ENCODE results near the gene NCOA3. TPM values are rescaled to one million over a fixed set of nuclear protein-coding genes. Genes with fewer than 3 reads are reported as not detected.

The NCOA3 gene
- total RNA-seq, 4 donors from 2014 or later: 26.7 to 40.2 (median 34.5) TPM

- H3K9me3 ChIP-seq: no peaks in the 10 kb centered on the region
- no peak overlapping the region for H3K27ac ChIP-seq
- WGBS, 2 donors: 92 to 94% methylated on average over 9 of the region's 9 CpGs
- TF ChIP-seq, protein P1, sequence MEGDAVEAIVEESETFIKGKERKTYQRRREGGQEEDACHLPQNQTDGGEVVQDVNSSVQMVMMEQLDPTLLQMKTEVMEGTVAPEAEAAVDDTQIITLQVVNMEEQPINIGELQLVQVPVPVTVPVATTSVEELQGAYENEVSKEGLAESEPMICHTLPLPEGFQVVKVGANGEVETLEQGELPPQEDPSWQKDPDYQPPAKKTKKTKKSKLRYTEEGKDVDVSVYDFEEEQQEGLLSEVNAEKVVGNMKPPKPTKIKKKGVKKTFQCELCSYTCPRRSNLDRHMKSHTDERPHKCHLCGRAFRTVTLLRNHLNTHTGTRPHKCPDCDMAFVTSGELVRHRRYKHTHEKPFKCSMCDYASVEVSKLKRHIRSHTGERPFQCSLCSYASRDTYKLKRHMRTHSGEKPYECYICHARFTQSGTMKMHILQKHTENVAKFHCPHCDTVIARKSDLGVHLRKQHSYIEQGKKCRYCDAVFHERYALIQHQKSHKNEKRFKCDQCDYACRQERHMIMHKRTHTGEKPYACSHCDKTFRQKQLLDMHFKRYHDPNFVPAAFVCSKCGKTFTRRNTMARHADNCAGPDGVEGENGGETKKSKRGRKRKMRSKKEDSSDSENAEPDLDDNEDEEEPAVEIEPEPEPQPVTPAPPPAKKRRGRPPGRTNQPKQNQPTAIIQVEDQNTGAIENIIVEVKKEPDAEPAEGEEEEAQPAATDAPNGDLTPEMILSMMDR (IDR thresholded peaks at IDR 0.05): no peak
- TF ChIP-seq POLR2A (IDR thresholded peaks at IDR 0.05): no peak
- H3K27me3 ChIP-seq: no peaks in the 10 kb centered on the region
- peaks cover 4 to 54% (median 9%) of the 10 kb centered on the region in 3 donors for H3K36me3 ChIP-seq
- peaks cover 0 to 4% (median 0%) of the 10 kb centered on the region in 3 donors for H3K4me1 ChIP-seq
- no peak overlapping the region for H3K4me3 ChIP-seq
- DNase-seq: no peak
- intact Hi-C loops (cut with DNase I): loop anchor here (10.0 kb wide), 1 partner anchor 117 kb away; the partner anchor contains the start of gene NCOA3
Measured at GRCh38 chr20:47622118-47622665, 120.5 kb downstream of the NCOA3 start.

GRCh38 chr20:47623206-47623605 is 121.5 kb downstream of the NCOA3 start:
- WGBS, 2 donors: 58 to 69% methylated on average over 2 of the region's 2 CpGs
- DNase-seq: no peak
- H3K36me3 ChIP-seq: peaks cover 4 to 64% (median 14%) of the 10 kb centered on the region in 3 donors
- intact Hi-C loops (cut with DNase I): loop anchor here (10.0 kb wide), 1 partner anchor 118 kb away; the partner anchor contains the start of gene NCOA3
- peaks cover 0 to 4% (median 0%) of the 10 kb centered on the region in 3 donors for H3K4me1 ChIP-seq
- no peak overlapping the region for H3K27ac ChIP-seq
- H3K9me3 ChIP-seq: no peaks in the 10 kb centered on the region
- no peaks in the 10 kb centered on the region for H3K27me3 ChIP-seq
- TF ChIP-seq, protein P1 (IDR thresholded peaks at IDR 0.05): peak in 1 of 6 experiments; percentile 19
- TF ChIP-seq POLR2A (IDR thresholded peaks at IDR 0.05): no peak
- no peak overlapping the region for H3K4me3 ChIP-seq

DNA sequence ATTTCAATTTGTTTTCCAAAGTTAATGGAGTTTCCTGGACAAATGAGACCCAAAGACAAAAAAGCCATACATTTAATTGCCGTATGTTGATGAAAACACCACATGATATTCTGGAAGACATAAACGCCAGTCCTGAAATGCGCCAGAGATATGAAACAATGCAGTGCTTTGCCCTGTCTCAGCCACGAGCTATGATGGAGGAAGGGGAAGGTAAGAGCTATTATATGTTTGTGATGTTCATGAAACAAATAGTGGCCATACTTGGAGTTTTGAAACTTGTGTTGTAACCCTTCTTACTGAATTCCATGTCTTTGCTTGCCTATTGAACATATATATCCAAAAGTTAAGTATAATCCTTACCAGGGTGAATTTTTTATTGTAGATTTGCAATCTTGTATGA is 125.9 kb downstream of the NCOA3 start:
- no peak for DNase-seq
- Histone ChIP-seq H3K4me3 (no peak overlapping the region), H3K36me3 (peaks cover 4 to 99% (median 14%) of the 10 kb centered on the region in 3 donors), H3K27ac (no peak overlapping the region), H3K4me1 (peaks cover 0 to 2% (median 0%) of the 10 kb centered on the region in 3 donors), H3K27me3 (no peaks in the 10 kb centered on the region), H3K9me3 (no peaks in the 10 kb centered on the region)
- TF ChIP-seq, protein P1 (IDR thresholded peaks at IDR 0.05): no peak
- 74 to 95% methylated on average over 4 of the region's 4 CpGs for WGBS, 2 donors
- intact Hi-C loops (cut with DNase I): loop anchor here (10.0 kb wide), 1 partner anchor 123 kb away; the partner anchor contains the start of gene NCOA3

DNA sequence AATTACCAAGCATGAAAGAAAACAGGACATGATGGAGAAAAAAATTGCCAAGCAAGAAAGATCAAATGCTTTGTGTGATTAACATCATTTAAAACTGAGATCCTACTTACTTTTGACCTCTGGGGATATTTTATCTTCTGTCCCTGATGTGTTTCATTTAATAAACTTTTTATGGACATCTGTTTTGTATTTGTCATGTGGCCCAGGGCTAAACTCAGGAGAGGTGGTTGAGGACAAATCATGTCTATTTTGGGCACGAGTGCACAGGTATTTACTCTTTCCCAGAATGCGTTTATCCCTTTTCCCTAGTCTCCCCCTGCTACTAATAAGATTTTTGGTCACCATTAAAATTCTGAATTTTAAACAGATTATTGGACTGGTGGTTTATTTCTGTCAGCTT is 128.2 kb downstream of the NCOA3 start:
- Histone ChIP-seq H3K9me3 (no peaks in the 10 kb centered on the region), H3K27ac (no peak overlapping the region), H3K4me1 (no peaks in the 10 kb centered on the region), H3K36me3 (peaks cover 4 to 99% (median 11%) of the 10 kb centered on the region in 3 donors), H3K4me3 (no peak overlapping the region), H3K27me3 (no peaks in the 10 kb centered on the region)
- no peak for TF ChIP-seq POLR2A (IDR thresholded peaks at IDR 0.05)
- TF ChIP-seq, protein P1 (IDR thresholded peaks at IDR 0.05): no peak
- DNase-seq: no peak
- WGBS, 2 donors: 88 to 95% methylated on average over 2 of the region's 2 CpGs
- intact Hi-C loops (cut with DNase I): loop anchor here (10.0 kb wide), 1 partner anchor 125 kb away; the partner anchor contains the start of gene NCOA3

- intact Hi-C loops (cut with DNase I): no loop called here
- H3K9me3 ChIP-seq: no peaks in the 10 kb centered on the region
- H3K4me3 ChIP-seq: no peak overlapping the region
- no peaks in the 10 kb centered on the region for H3K4me1 ChIP-seq
- H3K27ac ChIP-seq: no peak overlapping the region
- TF ChIP-seq, protein P1 (IDR thresholded peaks at IDR 0.05): no peak
- no peak for TF ChIP-seq POLR2A (IDR thresholded peaks at IDR 0.05)
- H3K27me3 ChIP-seq: no peaks in the 10 kb centered on the region
- peaks cover 6 to 100% (median 22%) of the 10 kb centered on the region in 3 donors for H3K36me3 ChIP-seq
- DNase-seq: no peak
Measured at GRCh38 chr20:47631078-47631477, 129.4 kb downstream of the NCOA3 start.

Data from esophagus squamous epithelium (tissue), 5 donors.